GM12874 (cell line): ENCODE results near the gene KIF20A.

Experiments
- TF ChIP-seq, protein P1 (sequence below): IDR thresholded peaks from 2 replicates; pipeline ENCODE4 v1.5.1; 2011; ENCODE audit warnings: low read depth, mild to moderate bottlenecking, control low read depth, low read length, moderate library complexity; ENCODE audit not compliant: insufficient read depth

The KIF20A gene

DNA sequence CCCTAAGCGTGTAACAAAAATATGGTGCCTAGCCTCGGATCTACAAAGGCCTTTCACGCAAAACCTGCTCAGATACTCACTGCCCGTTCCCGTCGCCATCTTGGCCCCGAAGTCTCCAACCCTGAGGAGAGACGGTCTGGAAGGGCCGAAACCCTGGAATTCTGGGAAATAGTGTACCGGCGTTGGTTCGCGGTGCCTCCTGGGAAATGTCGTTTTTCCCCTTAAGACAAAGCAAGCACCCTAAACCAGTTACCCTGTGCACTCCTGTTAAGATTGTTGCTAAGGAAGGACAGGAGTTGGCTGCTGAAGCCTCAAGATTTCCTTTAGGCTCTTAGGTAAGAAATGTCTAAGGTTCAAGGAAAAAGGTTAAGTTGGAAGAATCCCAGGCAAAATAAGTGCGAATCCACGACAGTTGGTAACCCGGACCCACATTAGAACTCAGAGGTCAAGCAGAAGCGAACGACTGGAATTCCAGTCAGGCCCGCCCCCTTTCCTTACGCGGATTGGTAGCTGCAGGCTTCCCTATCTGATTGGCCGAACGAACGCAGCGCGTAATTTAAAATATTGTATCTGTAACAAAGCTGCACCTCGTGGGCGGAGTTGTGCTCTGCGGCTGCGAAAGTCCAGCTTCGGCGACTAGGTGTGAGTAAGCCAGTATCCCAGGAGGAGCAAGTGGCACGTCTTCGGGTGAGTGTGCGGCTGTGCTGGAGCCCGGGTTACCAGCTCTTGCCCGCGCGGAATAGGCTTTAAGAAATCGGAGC, at the start of gene KIF20A, which contains the start of gene BRD8:
TSS of gene KIF20A (plus strand) at position 597 of the 761 bp plus-strand sequence. CDS start 569 bp downstream, outside the sequence.
TSS of gene BRD8 (minus strand) at position 115 of the 761 bp plus-strand sequence. CDS start at position 99, 16 bp downstream.
- TF ChIP-seq, protein P1, sequence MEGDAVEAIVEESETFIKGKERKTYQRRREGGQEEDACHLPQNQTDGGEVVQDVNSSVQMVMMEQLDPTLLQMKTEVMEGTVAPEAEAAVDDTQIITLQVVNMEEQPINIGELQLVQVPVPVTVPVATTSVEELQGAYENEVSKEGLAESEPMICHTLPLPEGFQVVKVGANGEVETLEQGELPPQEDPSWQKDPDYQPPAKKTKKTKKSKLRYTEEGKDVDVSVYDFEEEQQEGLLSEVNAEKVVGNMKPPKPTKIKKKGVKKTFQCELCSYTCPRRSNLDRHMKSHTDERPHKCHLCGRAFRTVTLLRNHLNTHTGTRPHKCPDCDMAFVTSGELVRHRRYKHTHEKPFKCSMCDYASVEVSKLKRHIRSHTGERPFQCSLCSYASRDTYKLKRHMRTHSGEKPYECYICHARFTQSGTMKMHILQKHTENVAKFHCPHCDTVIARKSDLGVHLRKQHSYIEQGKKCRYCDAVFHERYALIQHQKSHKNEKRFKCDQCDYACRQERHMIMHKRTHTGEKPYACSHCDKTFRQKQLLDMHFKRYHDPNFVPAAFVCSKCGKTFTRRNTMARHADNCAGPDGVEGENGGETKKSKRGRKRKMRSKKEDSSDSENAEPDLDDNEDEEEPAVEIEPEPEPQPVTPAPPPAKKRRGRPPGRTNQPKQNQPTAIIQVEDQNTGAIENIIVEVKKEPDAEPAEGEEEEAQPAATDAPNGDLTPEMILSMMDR: no peak

DNA sequence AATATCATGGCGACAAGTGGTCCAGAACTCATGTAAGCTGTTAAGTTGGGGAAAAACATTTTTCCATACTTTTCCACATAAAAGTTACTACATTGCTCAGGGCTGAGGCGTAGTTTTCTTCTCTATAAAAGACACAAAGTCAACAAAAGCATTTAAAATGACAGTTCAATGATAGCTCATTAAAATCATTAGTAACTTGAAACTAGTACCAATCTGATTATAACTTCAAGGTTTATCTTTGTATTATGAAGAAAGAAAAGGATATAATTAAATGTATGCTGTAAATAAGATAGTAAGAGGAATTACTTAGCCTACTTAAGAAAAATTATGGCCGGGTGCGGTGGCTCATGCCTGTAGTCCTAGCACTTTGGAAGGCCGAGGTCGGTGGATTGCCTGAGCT, 49.6 kb upstream of the KIF20A start:
- TF ChIP-seq, protein P1: no peak

GRCh38 chr5:138132543-138132942, 46.4 kb upstream of the KIF20A start:
- TF ChIP-seq, protein P1: no peak

DNA sequence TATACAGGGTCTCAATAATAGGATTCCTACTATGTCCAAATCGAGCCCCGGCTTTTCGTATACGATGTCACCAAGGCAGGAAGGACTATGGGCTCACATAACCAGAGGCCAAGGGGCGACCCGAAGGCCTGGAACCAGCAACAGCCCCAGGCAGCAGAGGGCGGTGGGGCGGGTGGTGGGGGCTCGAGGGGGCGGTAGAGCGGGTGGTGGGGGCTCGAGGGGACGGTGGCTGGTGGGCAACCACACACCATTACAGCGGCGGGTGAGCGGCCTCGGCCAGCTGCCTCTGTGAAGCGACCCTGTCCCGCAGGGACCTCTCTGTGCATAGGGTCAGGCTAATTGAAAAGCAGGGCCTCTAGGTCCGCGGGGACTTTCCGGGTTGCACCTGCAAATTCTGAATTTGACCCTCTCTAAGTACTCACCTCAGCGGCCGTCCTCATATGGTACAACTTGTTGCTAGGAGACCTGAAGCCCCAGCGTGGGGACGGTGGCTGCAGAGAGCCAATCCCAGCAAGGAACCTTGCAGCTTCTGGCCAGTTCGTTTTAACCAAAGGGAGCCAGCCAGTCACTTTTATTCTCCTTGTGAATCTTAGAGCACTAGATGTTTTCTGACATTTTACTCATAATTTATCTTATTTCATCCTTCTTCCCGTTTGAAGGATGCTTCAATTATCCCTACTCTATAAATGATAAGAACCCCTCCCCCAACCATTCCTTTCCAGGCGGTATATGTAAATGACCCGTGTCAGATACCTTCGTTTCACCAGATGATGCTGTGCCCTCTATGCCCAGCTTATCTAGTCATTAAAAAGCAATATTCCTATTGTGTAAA, 39.7 kb upstream of the KIF20A start, which contains the start of gene NME5:
TSS of gene NME5 (minus strand) at position 480 of the 832 bp plus-strand sequence. CDS start 648 bp downstream, outside the sequence.
- TF ChIP-seq, protein P1: no peak

GRCh38 chr5:138139781-138140090, 39.2 kb upstream of the KIF20A start:
- TF ChIP-seq, protein P1: no peak

DNA sequence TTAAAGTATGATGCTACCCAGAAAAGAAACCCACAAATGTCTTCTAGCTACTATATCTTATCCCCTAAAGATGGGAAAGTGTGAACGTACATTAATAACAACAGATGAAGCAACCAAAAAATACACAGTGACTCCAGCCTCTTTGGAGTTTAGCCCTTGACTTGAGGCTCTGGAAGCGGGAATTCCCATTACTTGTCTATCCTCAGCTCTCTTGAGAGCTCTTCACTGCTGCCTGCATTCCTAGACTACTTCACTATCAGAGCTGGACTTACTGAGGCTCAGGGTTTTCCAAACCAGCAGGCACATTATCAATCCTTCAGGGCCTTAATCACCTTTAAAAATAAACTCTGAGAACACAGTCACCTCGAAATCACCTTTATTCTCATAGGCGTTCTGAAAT, 38.6 kb upstream of the KIF20A start:
- TF ChIP-seq, protein P1: no peak

DNA sequence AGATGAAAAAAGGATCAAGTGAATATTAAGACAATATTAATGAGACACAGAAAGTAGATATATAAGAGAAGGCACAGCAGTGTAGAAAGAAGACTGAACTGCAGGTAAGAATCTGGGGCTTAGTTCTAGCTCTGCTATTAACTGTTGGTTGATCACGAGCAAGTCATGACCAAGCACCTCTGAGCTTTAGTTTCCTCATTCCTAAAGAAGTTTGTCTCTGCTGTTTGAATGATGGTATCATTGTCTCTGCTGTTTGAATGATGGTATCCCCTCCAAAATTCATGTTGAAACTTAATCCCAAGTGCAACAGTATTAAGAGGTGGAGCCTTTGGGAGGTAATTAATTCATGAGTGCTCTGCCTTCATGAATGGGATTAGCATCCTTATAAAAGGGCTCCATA, 37.2 kb upstream of the KIF20A start:
- TF ChIP-seq, protein P1: no peak
